OCI-M2 (cell line): Measurements from ENCODE around the gene SPTA1.
"Not testable (repeated sequence)": the region's sequence is repeated elsewhere in the genome, so short reads cannot be mapped to it uniquely, and the experiment has no call there.

ENCODE experiments used
- DNase-seq: peaks from one replicate; lab custom pipeline; 2025; ENCODE audit not compliant: unreplicated experiment; lab: John Stamatoyannopoulos, UW

SPTA1 gene

DNA sequence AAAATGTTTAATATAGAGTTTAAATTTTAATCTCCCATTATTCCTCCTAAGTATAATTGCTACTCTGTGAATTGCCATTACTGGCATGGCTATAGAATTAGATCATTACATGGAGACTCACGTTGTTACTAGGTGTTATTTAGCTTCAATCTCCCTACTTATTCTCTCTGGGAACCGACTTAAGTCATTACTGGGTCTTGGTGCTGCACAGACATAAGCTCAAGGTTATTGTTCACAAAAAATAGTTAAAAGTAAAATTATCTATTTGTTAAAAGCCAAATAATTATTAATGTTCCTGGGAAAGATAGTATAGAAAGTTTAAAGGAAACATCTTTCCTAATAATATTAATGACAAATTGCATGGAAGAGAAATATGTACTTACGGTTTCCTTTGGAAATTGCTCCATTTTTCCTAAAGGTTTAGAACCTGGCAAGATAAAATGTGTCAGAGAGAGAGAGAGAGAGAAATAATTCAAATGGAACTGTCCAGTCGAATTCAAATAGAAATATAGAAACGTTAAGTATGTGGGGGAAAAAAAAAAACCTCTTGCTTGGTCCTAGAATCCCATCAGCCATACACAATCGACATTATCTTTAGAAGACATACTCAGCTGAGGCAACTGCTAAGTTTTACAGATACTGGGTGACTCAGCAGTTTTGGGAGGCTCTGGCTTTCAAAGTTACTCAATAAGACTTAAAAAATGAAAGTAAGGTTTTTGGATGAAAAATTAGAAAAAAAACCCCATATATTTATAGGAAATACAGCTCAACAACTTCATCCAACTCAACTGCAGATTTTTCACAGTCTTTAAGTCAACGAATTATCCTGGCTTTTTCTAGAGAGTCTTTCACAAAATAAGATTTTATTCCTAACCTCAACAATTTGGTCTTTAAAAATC, at the start of gene SPTA1:
Gene SPTA1, minus strand, starts transcription at position 605 of the 899 bp plus-strand sequence. Its CDS starts 198 bp downstream, at position 407.
- no peak for DNase-seq

DNA sequence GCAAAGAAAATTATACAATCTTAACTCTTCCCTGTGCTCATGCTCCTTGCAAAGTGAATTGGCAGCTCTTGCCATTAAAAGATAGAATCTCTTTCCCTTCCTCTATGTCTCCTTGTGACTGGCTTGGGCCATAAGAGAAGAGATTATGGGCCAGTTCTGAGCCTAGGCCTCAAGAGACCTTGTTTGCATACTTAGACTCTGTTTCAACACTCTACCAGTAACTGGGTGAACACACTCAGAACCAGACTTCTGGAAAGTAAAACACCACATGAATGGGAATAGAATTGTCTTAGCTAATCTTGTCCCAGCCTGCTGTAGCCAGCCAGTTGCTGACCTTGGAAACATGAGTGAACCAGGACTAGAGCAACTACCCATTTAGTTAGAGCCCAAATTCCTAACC, 49.3 kb upstream of the SPTA1 start:
- no peak for DNase-seq

DNA sequence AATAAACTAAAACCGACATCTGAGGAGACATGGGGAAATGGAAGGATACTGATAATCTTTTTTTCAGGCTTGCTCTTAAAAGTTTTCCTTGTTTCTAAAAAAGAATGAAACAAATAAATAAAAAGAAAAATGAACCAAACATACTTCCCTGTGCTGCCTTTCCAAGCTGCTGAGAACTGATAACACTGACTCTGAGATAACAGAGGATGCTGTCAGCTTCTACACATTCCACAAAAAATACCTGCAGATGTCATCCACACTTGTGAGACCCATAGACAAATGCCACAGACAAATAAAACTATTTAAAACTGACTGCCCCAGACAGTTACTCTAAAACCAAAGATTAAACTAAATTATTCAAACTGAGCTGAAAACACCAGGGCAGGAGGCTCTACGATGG, 46.0 kb upstream of the SPTA1 start:
- DNase-seq: no peak

DNA sequence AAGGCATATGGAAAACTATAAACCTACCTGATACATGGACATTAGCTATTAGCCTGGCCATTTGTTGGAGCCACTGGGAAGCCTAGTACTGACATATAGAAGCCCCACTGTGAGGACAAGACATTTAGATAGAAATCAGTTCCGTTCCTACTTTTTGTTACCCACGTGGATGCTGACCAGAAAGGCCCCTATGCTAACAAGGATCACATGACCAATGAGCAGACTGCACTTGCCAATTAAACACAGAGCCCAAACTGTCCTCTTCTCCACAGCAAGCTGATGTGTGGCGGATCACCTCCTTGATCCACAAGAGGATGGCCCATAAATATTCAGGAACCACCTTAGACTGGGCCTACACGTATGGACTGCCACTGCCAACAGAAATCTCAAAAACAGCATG, 45.2 kb upstream of the SPTA1 start:
- no peak for DNase-seq

DNA sequence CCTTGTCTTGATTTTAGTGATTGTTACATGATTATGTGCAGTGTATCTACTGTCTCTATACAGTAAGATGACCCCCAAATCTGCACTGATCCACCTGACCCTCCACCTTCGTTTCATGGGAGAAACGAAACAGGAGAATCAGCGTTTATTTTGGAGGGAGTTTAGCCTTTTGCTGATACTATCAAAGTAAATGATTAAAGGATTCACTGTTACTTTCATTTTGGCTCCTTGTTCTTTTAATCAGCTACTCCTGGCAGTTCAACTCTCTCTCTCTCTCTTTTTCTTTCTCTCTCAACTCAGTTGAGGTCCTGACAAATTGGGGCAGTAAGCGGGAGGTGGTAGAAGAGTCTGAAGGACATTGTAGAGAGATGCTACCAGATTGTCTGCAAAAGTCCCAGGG, 43.9 kb upstream of the SPTA1 start:
- no peak for DNase-seq

DNA sequence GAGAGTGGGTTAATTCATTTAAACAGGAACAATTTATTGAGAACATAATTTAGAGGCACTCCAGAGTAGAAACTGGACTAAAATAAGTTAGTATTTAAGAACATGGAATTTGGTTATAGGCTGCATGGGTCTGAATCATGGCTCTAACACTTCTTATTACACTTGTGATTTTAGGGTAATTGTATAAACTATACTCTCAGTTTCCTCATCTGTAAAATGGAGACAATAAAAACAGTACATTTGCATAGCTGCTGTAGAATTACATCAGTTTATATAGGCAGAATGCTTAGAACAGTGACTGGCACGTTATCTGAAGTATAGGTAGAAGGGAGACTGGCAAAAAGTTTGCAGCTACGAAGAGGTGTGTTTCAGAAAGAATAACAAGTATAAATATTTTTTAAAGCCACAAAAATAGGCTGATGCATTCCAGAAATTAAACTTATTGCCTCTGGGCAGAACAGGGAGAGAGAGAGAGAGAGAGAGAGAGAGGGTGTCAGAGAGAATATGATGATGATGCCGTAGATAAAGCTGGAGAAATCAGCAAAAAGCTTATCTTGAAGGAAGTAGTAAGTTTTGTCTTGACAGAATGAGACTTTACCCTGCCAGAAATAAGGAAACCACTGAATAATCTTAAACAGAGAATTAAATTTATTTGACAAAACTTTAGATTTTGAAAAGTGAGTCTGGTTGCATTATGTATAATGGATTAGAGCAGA, 42.2 kb upstream of the SPTA1 start:
- DNase-seq: no peak

DNA sequence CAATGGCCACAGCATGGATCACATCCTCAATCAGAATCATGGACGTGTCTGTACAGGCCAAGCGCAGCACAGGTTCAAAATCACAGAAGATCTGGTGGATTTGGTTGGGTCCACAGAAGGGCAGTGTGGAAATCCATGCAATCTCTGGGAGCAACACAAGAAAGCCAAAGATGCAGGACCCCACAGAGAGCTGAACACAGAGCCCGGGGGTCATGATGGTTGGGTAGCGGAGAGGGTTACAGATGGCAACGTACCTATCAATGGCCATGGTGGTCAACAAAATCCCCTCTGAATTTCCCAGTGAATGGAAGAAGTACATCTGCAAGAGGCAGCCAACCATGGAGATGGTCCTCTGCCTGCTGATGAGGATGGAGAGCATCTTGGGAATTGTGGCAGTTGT, 37.9 kb upstream of the SPTA1 start:
- DNase-seq: no peak

DNA sequence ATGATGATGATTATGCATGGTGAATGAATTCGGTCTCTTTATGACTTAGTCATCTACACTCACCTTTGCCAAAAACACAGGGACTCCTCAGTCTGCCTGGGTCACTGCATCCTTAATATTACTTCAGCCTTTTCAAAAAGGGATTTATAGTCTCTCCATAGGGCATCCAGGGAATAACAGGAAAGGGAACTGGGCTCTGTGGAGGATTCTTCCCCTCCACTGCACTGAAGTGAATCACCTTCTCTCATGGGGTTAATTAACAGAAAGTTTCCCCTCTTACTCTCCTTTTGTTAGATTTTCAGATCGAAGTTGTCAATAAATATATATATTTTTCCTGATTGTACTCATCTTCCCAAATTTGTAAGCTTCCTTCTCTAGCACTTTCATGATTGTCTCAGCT, 34.1 kb upstream of the SPTA1 start, which contains the start of gene OR6K3:
Gene OR6K3, minus strand, starts transcription at position 101 of the 400 bp plus-strand sequence. CDS start 2,605 bp downstream, outside the sequence.
- DNase-seq: no peak

DNA sequence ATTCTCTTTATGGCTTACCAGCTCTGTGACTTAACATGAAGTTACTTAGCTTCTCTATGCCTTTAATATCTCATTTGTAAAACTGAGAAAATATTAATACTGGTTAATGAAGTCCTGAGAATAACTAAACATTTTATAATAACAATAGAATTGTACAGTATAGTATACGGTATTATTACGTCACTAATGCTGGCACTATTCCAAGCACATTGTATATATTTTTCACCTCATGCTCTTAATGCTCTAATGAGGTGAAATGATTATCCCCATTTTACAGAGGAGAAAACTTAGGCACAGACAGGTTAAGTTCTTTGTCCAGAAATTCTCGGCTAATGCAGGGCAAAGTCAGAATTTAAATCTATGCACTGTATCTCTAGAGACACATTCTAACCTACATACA, 33.1 kb upstream of the SPTA1 start:
- DNase-seq: no peak

DNA sequence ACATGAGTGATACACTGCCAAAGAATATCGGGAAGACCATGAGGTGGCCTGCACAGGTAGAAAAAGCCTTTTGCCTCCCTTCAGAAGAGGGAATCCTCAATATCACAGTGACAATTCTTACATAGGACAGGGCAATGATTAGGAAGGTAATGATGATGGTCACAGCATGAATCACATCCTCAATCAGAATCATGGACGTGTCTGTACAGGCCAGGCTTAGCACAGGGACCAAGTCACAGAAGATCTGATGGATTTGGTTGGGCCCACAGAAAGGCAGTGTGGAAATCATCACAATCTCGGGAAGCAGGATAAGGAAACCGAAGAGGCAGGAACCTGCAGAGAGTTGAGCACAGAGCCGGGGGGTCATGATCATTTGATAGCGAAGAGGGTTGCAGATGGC, 30.8 kb upstream of the SPTA1 start:
- DNase-seq: no peak

DNA sequence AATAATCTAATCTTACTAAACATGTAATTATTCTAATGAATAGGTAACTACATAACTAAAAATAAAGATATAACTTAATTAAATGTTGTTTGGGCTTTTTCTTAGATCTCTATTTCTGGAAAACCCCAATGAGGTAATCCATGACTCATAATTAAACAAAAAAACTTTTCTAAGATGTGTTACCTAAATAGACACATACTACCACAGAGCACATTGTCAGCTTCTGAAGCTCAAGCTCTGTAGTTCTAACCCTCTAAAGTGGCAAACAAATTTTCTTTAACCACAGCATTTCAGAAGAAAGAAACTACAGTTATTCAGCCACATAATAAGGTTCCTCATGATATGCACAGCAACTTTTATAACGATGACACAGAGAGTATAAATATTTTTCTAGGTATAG, 29.8 kb upstream of the SPTA1 start:
- DNase-seq: no peak

DNA sequence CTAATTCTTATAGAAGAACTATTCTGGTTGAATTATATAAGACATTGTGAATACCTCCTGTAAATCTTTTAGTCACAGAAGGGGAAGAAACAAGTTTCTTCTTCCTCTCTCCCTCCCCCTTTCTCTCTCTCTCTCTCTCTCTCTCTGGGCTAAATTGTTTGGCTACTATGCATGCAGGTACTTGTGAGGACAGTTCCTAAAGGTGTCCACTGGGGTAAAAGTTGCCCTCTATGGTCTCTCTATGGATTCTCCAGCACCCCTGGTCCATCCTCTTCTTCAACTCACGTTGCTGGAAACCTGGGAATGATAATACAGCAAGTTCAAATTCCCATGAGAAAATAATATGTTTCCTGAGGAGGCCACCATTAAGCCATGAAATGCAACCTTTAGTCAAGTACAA, 28.2 kb upstream of the SPTA1 start:
- DNase-seq: no peak

DNA sequence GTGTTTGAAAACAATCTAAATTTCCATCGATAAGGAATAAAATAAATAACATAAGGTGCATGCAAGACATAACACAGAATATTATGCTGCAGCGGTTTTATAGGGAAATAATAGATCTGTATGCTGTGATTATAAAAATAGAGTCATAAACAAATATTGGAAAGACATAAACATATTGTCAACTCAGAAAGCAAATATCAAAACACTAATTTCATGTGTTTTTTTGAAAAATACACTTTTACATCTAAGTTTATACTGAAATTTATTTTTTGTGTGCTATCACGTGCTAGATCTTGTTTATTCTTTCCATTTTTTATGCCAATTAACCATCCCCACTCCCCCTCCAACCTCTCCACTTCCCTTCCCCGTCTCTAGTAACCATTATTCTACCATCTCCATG, 24.6 kb upstream of the SPTA1 start:
- no peak for DNase-seq

DNA sequence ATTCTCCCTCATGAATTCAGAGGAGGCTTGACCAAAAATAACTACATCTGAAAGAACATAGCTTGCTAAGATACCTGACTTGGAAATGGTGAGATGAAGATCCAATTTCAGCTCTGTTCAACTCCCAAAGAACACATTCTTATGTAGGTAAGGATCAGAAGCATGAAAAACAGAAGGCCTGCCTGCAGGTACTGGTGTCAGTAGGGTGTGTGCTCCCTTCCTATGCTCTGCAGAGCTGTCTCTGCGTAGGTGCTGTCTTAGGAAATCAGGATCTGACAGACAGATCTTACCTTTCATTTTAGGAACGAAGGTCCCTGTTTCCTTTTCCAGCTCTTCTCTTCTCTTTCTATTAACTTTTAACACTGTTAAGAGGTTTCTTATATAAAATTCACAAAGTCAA, 19.6 kb upstream of the SPTA1 start:
- DNase-seq: no peak

DNA sequence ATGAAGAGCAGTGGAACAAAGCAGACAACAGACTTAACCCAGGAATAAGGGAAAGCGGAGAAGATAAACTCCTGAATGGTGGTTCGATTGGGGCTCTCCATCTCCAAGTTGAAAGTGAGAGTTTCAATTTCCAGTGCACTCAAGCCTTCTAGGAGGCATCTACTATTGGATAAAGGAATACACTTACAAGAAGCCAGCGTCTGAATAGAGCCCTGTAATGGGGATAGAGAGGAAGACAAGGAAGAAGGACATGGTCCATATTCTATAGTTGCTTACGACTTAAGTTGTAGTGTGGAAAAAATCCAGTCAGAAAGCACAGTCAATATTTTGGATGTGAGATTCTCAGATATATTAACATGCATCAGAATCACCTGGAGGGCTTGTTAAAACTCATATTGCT, 14.0 kb upstream of the SPTA1 start, which contains the start of gene OR6K2:
Gene OR6K2, minus strand, starts transcription at position 101 of the 400 bp plus-strand sequence. Its CDS starts 0 bp downstream, at position 101.
- DNase-seq: no peak

DNA sequence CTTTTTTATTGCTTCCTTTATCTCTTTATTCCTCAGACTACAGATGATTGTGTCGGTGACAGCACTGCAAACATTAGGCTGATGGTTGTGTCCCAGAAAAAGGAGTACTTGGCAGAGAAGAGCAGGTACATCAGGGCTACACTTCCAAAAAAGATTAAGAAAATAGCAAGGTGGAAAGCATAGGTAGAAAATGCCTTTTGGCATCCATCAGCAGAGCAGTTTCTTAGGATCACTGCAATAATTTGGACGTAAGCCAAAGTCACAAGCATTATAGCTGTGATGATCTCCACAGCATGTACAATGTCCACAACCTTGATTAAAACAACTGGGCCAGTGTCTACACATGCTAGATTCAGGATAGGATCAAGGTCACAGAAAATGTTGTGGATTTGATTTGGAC, 8.1 kb upstream of the SPTA1 start:
- DNase-seq: no peak

DNA sequence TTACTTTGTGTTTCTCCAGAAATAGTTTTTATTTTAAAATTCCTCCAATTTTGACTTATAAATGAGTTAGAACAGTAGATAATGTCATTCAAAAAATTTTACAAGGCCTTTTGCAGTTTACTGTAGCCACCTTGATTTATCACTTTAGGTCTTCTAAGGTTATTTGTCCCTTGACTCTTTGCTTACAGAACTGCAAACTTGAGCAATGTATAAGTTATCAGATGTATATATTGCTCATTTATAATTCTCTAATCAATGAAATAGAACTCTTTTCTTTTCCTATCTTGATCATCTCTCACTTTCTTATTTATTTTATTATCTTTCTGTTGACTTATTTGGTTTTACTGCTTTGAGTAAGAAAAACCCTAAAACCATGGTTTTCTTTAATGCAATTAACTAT, 5.8 kb upstream of the SPTA1 start:
- DNase-seq: no peak

DNA sequence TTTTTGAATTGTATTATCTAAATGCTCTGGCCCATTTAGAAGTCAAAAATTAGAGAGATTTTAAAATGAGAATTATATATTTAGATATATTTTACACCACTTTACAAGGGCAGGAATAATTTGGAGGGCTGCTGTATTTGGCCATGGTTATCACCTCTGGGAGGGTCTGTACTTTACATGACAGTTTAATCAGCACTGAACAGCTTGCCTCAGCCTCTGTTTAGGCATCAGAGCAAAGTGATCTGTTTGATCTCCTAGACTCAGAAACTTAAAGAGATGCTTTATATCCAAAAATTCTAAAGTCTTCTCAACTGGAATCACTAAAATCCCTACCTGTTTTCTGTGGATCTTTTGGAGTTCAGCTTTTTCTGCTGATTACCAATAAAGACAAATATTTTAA, 5.4 kb upstream of the SPTA1 start:
- DNase-seq: no peak

DNA sequence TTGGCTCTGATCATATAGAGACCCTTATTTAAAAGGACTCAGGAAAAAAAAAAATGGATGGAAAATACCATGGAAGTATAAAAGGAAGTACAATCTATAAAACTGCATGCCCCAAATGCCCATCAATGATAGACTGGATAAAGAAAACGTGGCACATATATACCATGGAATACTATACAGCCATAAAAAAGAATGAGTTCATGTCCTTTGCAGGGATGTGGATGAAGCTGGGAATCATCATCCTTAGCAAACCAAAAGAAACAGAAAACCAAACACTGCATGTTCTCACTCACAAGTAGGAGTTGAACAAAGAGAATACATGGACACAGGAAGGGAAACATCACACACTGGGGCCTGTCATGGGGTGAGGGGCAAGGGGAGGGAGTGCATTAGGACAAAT, 4.6 kb upstream of the SPTA1 start:
- not testable (repeated sequence) for DNase-seq

DNA sequence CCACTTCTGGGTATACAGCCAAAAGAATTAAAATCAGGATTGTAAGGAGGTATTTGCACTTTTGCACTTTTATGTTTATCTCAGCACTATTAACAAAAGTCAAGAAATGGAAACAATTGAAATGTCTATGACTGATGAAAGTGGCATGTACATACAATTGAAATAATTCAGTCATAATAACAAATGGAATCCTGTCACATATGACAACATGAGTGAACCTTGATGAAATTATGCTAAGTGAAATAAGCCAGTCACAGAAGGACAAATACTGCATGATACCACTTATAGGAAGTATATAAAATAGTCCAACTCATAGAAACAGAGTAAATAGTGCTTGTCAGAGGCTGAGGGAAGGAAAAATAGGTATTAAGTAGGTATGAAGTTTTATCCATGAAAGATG, 3.4 kb upstream of the SPTA1 start:
- DNase-seq: no peak

DNA sequence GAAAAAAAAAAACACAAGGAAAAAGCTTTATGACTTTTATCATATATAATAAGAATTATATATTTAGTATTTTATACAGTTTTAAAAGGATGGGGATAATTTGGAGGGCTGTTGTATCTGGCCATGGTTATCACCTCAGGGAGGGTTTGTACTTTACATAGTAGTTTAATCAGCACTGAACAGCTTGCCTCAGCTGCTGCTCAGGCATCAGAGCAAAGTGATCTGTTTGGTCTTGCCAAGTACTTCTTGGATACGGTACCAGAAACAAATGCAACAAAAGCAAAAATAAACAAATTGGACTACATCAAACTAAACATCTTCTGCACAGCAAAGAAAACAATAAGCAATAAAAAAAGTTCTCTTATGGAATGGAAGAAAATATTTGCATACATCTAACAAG, 2.6 kb upstream of the SPTA1 start:
- no peak for DNase-seq

DNA sequence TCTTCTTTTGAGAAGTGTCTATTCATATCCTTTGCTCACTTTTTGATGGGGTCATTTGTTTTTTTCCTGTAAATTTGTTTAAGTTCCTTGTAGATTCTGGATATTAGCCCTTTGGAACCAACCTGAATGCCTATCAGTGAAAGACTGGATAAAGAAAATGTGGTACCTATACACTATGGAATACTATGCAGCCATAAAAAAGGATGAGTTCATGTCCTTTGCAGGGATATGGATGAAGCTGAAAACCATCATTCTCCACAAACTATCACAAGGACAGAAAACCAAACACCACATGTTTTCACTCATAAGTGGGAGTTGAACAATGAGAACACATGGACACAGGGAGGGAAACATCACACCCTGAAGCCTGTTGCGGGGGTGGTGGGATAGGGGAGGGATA, 1.8 kb upstream of the SPTA1 start:
- not testable (repeated sequence) for DNase-seq
